Right renal cortex interstitium (tissue), 3 donors: ENCODE measurements around the gene FYB2. TPM values are rescaled to one million over a fixed set of nuclear protein-coding genes. Genes with fewer than 3 reads are reported as not detected.

ENCODE experiments used
- polyA plus RNA-seq, 3 donors: library from polyadenylated mRNA; unstranded; fragments of 120-200 nt; gene quantifications; one replicate each; pipeline ENCODE4 v1.2.1, GENCODE V29; 2013; ENCODE audit not compliant: insufficient read length in 3 of 3

The FYB2 gene
- polyA plus RNA-seq, 3 donors, result 0.72 to 1.2 (median 0.81) TPM

Other genes starting within 250 kb of the FYB2 start
- 100 to 1,000 TPM; 129 to 140 (median 129) TPM for gene PLPP3, start 239.8 kb downstream of the FYB2 start, polyA plus RNA-seq
- gene PRKAA2, start 174.1 kb downstream of the FYB2 start, polyA plus RNA-seq, result 10 to 100 TPM; 14.8 to 16.6 (median 15.3) TPM
- gene C8A, start 35.4 kb upstream of the FYB2 start, polyA plus RNA-seq, result not detected
- under 1 TPM in 1 of 3 donors, not detected in 2; 0.28 TPM for gene C8B, start 146.6 kb upstream of the FYB2 start, polyA plus RNA-seq